K562 (cell line): ENCODE results near the gene CLIC3. TPM values are rescaled to one million over a fixed set of nuclear protein-coding genes. Genes with fewer than 3 reads are reported as not detected.
A peak's percentile ranks its signal among the peaks of the same experiment; 100 is the strongest.

Source experiments
- ATAC-seq: fragments of 200-7000 bp; cut with Tn5 transposase; 3 replicates; pipeline ENCODE4 v1.9.1; 2020; ENCODE audit warnings: moderate library complexity
- BruUV-seq: library from RNA; stranded (reverse); fragments of 400-500 nt; replicated peaks from 2 replicates; lab custom pipeline; 2021; lab: Mats Ljungman, UMichigan
- CTCF ChIA-PET: fragments of 300-600 bp; formaldehyde crosslinking; extraction: SDS; loops from one replicate; lab custom pipeline; 2021; ENCODE audit warnings: low intra/inter-chr PET ratio; lab: Yijun Ruan, JAX
- POLR2A ChIA-PET: fragments of 300-600, 350-650 bp; sonication (Branson Sonifier 250); formaldehyde crosslinking; extraction: SDS; loops from one replicate; lab custom pipeline; 2021; ENCODE audit warnings: antibody characterized with exemption, inconsistent platforms; lab: Yijun Ruan, JAX
- DNase-seq, 4 experiments: peaks; one replicate each; pipeline versions ENCODE4 v3.0.0 to v3.0.0-alpha.2; 2011 to 2018; ENCODE audit warnings: low spot score in 3 of 4, mixed read lengths in 3 of 4; ENCODE audit errors: extremely low read depth in 1 of 4
- FAIRE-seq: peaks from 2 replicates; lab custom pipeline; 2011; peaks lifted over from hg19 to GRCh38; lab: Jason Lieb, UNC
- H2AFZ ChIP-seq: 2 replicates; pipeline ENCODE4 v1.6.0; 2011; ENCODE audit warnings: low read depth, low read length, control low read depth, inconsistent platforms
- H3K27ac ChIP-seq: fragments of 200-600 bp; 3 replicates; pipeline ENCODE4 v1.8.0; 2011; ENCODE audit warnings: low read depth, mild to moderate bottlenecking, control low read depth, inconsistent platforms, low read length, moderate library complexity, mixed read lengths; ENCODE audit errors: extremely low read depth
- H3K27me3 ChIP-seq, 2 experiments: fragments of 300-600 bp in 1 of 2; 2 replicates in 1 of 2; 3 replicates in 1 of 2; pipeline versions ENCODE4 v1.6.0 to v1.8.0; 2011; ENCODE audit warnings: inconsistent platforms in 2 of 2, low read length in 2 of 2, mild to moderate bottlenecking in 1 of 2, mixed read lengths in 1 of 2, moderate library complexity in 1 of 2; ENCODE audit not compliant: control insufficient read depth in 2 of 2, insufficient read depth in 2 of 2
- H3K36me3 ChIP-seq: fragments of 300-600 bp; 3 replicates; pipeline ENCODE4 v1.8.0; 2011; ENCODE audit warnings: mild to moderate bottlenecking, low read length, inconsistent platforms; ENCODE audit not compliant: control insufficient read depth, insufficient read depth
- H3K4me1 ChIP-seq, 2 experiments: fragments of 200-600 bp in 1 of 2; replicated peaks in 1 of 2; 2 replicates in 1 of 2; 3 replicates in 1 of 2; pipeline versions ENCODE4 v1.5.1 to v1.8.0; 2011; ENCODE audit warnings: inconsistent platforms in 2 of 2, low read length in 2 of 2, mild to moderate bottlenecking in 1 of 2, mixed read lengths in 1 of 2, moderate library complexity in 1 of 2; ENCODE audit not compliant: control insufficient read depth in 2 of 2, insufficient read depth in 2 of 2
- H3K4me2 ChIP-seq: 2 replicates; pipeline ENCODE4 v1.6.1; 2011; ENCODE audit warnings: low read length, control low read depth, inconsistent platforms, mixed read lengths; ENCODE audit not compliant: insufficient read depth
- H3K4me3 ChIP-seq: fragments of 200-600 bp; sonication (generic), shearing (Covaris generic); 2 replicates; pipeline ENCODE4 v1.5.1; 2016; ENCODE audit warnings: control low read depth, inconsistent platforms
- H3K79me2 ChIP-seq: fragments of 200-600 bp; 3 replicates; pipeline ENCODE4 v1.8.0; 2011; ENCODE audit warnings: low read length, inconsistent platforms; ENCODE audit not compliant: control insufficient read depth, insufficient read depth
- H3K9ac ChIP-seq, 2 experiments: 2 replicates each; pipeline versions ENCODE4 v1.6.0 to v1.6.1; 2011; ENCODE audit warnings: low read depth in 2 of 2, low read length in 2 of 2, control low read depth in 1 of 2, inconsistent platforms in 1 of 2, mild to moderate bottlenecking in 1 of 2, mixed read lengths in 1 of 2; ENCODE audit not compliant: insufficient read depth in 1 of 2
- H3K9me1 ChIP-seq: one replicate; pipeline ENCODE4 v1.6.0; 2011; ENCODE audit warnings: inconsistent platforms, mild to moderate bottlenecking, low read length, moderate library complexity; ENCODE audit not compliant: control insufficient read depth, insufficient read depth
- H3K9me3 ChIP-seq: replicated peaks from 2 replicates; pipeline ENCODE4 v1.5.1; 2011; ENCODE audit warnings: low read depth, low read length, inconsistent platforms; ENCODE audit not compliant: control insufficient read depth, insufficient read depth
- H4K20me1 ChIP-seq: replicated peaks from 2 replicates; pipeline ENCODE4 v1.6.1; 2011; ENCODE audit warnings: low read length, inconsistent platforms, mixed read lengths; ENCODE audit not compliant: control insufficient read depth, insufficient read depth
- CBX8 ChIP-seq: fragments of 200-600 bp; sonication (generic); IDR thresholded peaks from 2 replicates; pipeline ENCODE4 v1.6.1; 2012; ENCODE audit warnings: borderline replicate concordance, mixed run types, low read depth, mild to moderate bottlenecking, moderate library complexity, mixed read lengths, low read length, control low read depth, inconsistent platforms; ENCODE audit not compliant: poor library complexity, severe bottlenecking; ENCODE audit errors: extremely low read depth
- CREBBP ChIP-seq: IDR thresholded peaks from one replicate; pipeline ENCODE4 v1.6.1; 2012; ENCODE audit warnings: low read depth, mild to moderate bottlenecking, control low read depth, inconsistent platforms, low read length
- CXXC5 ChIP-seq: fragments of 250-450 bp; sonication (Bioruptor Pico); IDR thresholded peaks from 2 replicates; pipeline ENCODE4 v1.8.0; 2022; ENCODE audit warnings: inconsistent platforms, mild to moderate bottlenecking, moderate library complexity
- DMBX1 ChIP-seq: fragments of 250-450 bp; sonication (Bioruptor Pico); IDR thresholded peaks from 2 replicates; pipeline ENCODE4 v1.8.0; 2022; ENCODE audit warnings: inconsistent platforms, mild to moderate bottlenecking, moderate library complexity, borderline replicate concordance
- HDAC1 ChIP-seq, 2 experiments: fragments of 450-650 bp; IDR thresholded peaks; 2 replicates each; pipeline ENCODE4 v1.6.1; 2016 to 2017; ENCODE audit warnings: inconsistent platforms in 1 of 2, mild to moderate bottlenecking in 1 of 2, moderate library complexity in 1 of 2
- MEIS2 ChIP-seq: fragments of 450-650 bp; IDR thresholded peaks from 2 replicates; pipeline ENCODE4 v1.6.1; 2014; ENCODE audit warnings: mild to moderate bottlenecking; ENCODE audit not compliant: partially characterized antibody
- NR2C2 ChIP-seq, 2 experiments: fragments of 200-800 bp in 1 of 2; sonication (Bioruptor generic) in 1 of 2; sonication (generic) in 1 of 2; formaldehyde crosslinking in 1 of 2; IDR thresholded peaks; 2 replicates each; pipeline versions ENCODE4 v1.6.1 to v1.8.0; 2016 to 2022; ENCODE audit warnings: mild to moderate bottlenecking in 1 of 2, missing compliant biosample characterization in 1 of 2, missing genetic modification characterization in 1 of 2, missing genetic modification reagents in 1 of 2
- PHF21A ChIP-seq: fragments of 450-650 bp; IDR thresholded peaks from 2 replicates; pipeline ENCODE4 v1.6.1; 2017; ENCODE audit warnings: low read depth, borderline replicate concordance
- SOX6 ChIP-seq: fragments of 450-650 bp; IDR thresholded peaks from 2 replicates; pipeline ENCODE4 v1.6.1; 2014; ENCODE audit warnings: mild to moderate bottlenecking
- SRSF9 ChIP-seq: fragments of 200-400 bp; formaldehyde crosslinking; IDR thresholded peaks from 2 replicates; pipeline ENCODE4 v1.6.1; 2017; ENCODE audit warnings: low read depth, low read length, borderline replicate concordance
- ZBTB8A ChIP-seq: fragments of 450-650 bp; IDR thresholded peaks from 2 replicates; pipeline ENCODE4 v1.6.1; 2018; ENCODE audit warnings: mild to moderate bottlenecking, moderate library complexity; ENCODE audit not compliant: partially characterized antibody
- ZFPM2 ChIP-seq: fragments of 250-450 bp; sonication (Bioruptor Pico); IDR thresholded peaks from 2 replicates; pipeline ENCODE4 v1.5.1; 2022; ENCODE audit warnings: mild to moderate bottlenecking
- ZNF232 ChIP-seq: sonication (generic); formaldehyde crosslinking; IDR thresholded peaks from 2 replicates; pipeline ENCODE4 v1.8.0; 2022; ENCODE audit warnings: mild to moderate bottlenecking, missing genetic modification reagents
- ZNF384 ChIP-seq: IDR thresholded peaks from 2 replicates; pipeline ENCODE4 v1.6.1; 2012; ENCODE audit warnings: low read depth, low read length, improper control_type of control experiment
- ZNF57 ChIP-seq: fragments of 450-650 bp; formaldehyde crosslinking; IDR thresholded peaks from 2 replicates; pipeline ENCODE4 v1.4.0; 2020; ENCODE audit warnings: mild to moderate bottlenecking, moderate library complexity
- WGBS: fragments of 100-300 bp; shearing (Covaris generic); methylation state at CpG from one replicate; pipeline ENCODE4 v1.1.6; 2016; ENCODE audit warnings: low coverage, mixed read lengths; ENCODE audit not compliant: insufficient coverage; ENCODE audit errors: missing lambda C conversion rate; 5-methylcytosine and 5-hydroxymethylcytosine counted together
- in situ Hi-C: fragments of 300-500 bp; cut with MboI; formaldehyde crosslinking; loops from 4 replicates; pipeline ENCODE4 v1.15.0; 2018; ENCODE audit warnings: inconsistent platforms, mixed read lengths
- intact Hi-C: fragments of 100-400 bp; cut with micrococcal nuclease; formaldehyde crosslinking; loops from 2 replicates; pipeline ENCODE4 v1.14.2; 2022
- polyA plus RNA-seq, 8 experiments: library from polyadenylated mRNA; depleted of rRNA in 4 of 8; stranded (reverse) in 5 of 8; unstranded in 3 of 8; fragments of >200 nt; fragmentation: Nextera tagmentation in 2 of 8; fragmentation: Illumina TruSeq in 1 of 8; extraction: Ambion mirVana in 2 of 8; extraction: Trizol in 1 of 8; gene quantifications; 2 replicates each; pipeline versions ENCODE4 v1.2.1 to v1.2.3, GENCODE V29; 2011 to 2014; ENCODE audit warnings: inconsistent platforms in 1 of 8, missing spikeins in 1 of 8
- total RNA-seq, 7 experiments: library from RNA; depleted of rRNA in 6 of 7; stranded (reverse); fragments of >200 nt in 6 of 7; fragmentation: Illumina TruSeq in 2 of 7; extraction: Trizol in 2 of 7; gene quantifications; 2 replicates each; pipeline versions ENCODE4 v1.2.1 to v1.2.3, GENCODE V29; 2011 to 2021; ENCODE audit warnings: low replicate concordance in 1 of 7
- TF ChIP-seq, protein P1 (sequence below): sonication (generic); formaldehyde crosslinking; IDR thresholded peaks from 2 replicates; pipeline ENCODE4 v1.9.0; 2022; ENCODE audit warnings: mild to moderate bottlenecking, missing genetic modification reagents
- TF ChIP-seq, protein P2 (sequence below), 3 experiments: IDR thresholded peaks in 2 of 3; conservative IDR thresholded peaks in 1 of 3; 2 replicates each; pipeline ENCODE4 v1.5.1; 2011 to 2012; ENCODE audit warnings: low read length in 3 of 3, mild to moderate bottlenecking in 3 of 3, control low read depth in 2 of 3, improper control_type of control experiment in 1 of 3, inconsistent platforms in 1 of 3, low read depth in 1 of 3, mixed read lengths in 1 of 3, moderate library complexity in 1 of 3; ENCODE audit not compliant: insufficient read depth in 2 of 3
- TF ChIP-seq, protein P3 (sequence below): conservative IDR thresholded peaks from 2 replicates; pipeline ENCODE4 v1.6.1; 2011; ENCODE audit warnings: low read depth, mild to moderate bottlenecking, low read length; ENCODE audit not compliant: control insufficient read depth

Gene CLIC3
- total and polyA plus RNA-seq, 9 of the 15 experiments (the other 6 are each of a cell fraction or from before 2014, with no cell fraction given): 0.27 to 0.29 TPM; not detected in 7

DNA sequence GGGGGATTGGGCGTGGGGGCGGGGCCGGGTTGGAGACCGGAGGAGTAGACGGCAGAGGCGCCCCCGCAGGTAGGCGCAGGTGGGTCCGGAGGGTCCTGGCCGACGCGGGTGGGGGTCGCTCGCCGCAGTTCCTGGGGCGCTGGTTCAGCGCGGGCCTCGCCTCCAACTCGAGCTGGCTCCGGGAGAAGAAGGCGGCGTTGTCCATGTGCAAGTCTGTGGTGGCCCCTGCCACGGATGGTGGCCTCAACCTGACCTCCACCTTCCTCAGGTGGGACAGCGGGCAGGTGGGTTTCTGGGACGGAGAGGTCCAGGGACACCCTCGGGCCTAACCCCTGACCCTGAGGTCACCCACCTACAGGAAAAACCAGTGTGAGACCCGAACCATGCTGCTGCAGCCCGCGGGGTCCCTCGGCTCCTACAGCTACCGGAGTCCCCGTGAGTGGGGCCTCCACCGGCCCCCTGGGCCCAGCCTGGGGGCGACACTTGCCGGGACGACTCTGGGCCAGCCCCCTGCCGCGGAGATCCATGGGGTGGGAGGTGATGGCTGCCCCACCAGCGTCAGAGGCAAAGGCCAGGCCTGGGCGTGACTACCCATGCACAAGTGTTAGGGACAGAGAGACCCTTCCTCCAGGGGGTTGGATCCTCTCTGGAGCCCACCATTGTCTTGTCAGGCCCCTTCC lies 17.4 kb downstream of the CLIC3 start:
- peak overlapping the region; percentile 79 for H3K4me2 ChIP-seq
- no peaks in the 10 kb centered on the region for H3K79me2 ChIP-seq
- FAIRE-seq: no peak
- H2AFZ ChIP-seq: peak overlapping the region; percentile 82
- no peaks in the 10 kb centered on the region for H3K27me3 ChIP-seq
- peak overlapping the region; percentile 37 for H3K4me3 ChIP-seq
- no peaks in the 10 kb centered on the region for H3K36me3 ChIP-seq
- 29% methylated on average over 29 of the region's 41 CpGs for WGBS
- no peak for DNase-seq
- H4K20me1 ChIP-seq: no peaks in the 10 kb centered on the region
- H3K9ac ChIP-seq: peak overlapping the region; percentile 25 to 89; a peak in 3 of 4 replicates
- peaks cover 9 to 95% of the 10 kb centered on the region in 2 experiments; a peak in 4 of 5 replicates for H3K4me1 ChIP-seq
- ChIA-PET CTCF (no interaction called here), POLR2A (interaction anchor here (0.6 to 1.5 kb wide), 3 partner anchors 10 to 107 kb away, joined by 3 to 5 read pairs (median 4); no protein-coding TSS in a partner anchor)
- peak; percentile 12 for ATAC-seq
- in situ Hi-C loops (no loop called here), intact Hi-C loops (no loop called here)
- no peaks in the 10 kb centered on the region for H3K9me1 ChIP-seq
- H3K9me3 ChIP-seq: no peaks in the 10 kb centered on the region
- BruUV-seq: no TSS peak
- peak overlapping the region; percentile 44; the same call in 1 of the 3 replicates for H3K27ac ChIP-seq
- TF ChIP-seq, protein P1, sequence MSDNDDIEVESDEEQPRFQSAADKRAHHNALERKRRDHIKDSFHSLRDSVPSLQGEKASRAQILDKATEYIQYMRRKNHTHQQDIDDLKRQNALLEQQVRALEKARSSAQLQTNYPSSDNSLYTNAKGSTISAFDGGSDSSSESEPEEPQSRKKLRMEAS (CRISPR knock-in tag): peak; percentile 40; the same call in 1 of the 2 replicates
- TF ChIP-seq CREBBP (no peak), SRSF9 (no peak), ZBTB8A (no peak), PHF21A (no peak), ZFPM2 (no peak), ZNF384 (no peak), ZNF57 (CRISPR knock-in tag) (no peak), ZNF232 (CRISPR knock-in tag) (0 out of 2 replicates have a peak, but pooled peaks have one; percentile 23), DMBX1 (CRISPR knock-in tag) (no peak), MEIS2 (no peak), HDAC1 (IDR thresholded peaks at IDR 0.05) (no peak), SOX6 (no peak), NR2C2 (CRISPR knock-in tag; IDR thresholded peaks at IDR 0.05) (no peak), NR2C2 (tag; IDR thresholded peaks at IDR 0.05) (no peak), CBX8 (no peak), CXXC5 (CRISPR knock-in tag) (0 out of 2 replicates have a peak, but pooled peaks have one; percentile 12)
- TF ChIP-seq, protein P2, sequence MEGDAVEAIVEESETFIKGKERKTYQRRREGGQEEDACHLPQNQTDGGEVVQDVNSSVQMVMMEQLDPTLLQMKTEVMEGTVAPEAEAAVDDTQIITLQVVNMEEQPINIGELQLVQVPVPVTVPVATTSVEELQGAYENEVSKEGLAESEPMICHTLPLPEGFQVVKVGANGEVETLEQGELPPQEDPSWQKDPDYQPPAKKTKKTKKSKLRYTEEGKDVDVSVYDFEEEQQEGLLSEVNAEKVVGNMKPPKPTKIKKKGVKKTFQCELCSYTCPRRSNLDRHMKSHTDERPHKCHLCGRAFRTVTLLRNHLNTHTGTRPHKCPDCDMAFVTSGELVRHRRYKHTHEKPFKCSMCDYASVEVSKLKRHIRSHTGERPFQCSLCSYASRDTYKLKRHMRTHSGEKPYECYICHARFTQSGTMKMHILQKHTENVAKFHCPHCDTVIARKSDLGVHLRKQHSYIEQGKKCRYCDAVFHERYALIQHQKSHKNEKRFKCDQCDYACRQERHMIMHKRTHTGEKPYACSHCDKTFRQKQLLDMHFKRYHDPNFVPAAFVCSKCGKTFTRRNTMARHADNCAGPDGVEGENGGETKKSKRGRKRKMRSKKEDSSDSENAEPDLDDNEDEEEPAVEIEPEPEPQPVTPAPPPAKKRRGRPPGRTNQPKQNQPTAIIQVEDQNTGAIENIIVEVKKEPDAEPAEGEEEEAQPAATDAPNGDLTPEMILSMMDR (IDR thresholded peaks at IDR 0.05 in 2 of 3, conservative IDR thresholded peaks at IDR 0.05 in 1 of 3; ENCODE audit: insufficient read depth in 2 of 3, low read depth in 1 of 3, low read length in 3 of 3): 0 out of 6 replicates have a peak, but pooled peaks of 1 of the 3 experiments have one; percentile 2
- TF ChIP-seq, protein P3, sequence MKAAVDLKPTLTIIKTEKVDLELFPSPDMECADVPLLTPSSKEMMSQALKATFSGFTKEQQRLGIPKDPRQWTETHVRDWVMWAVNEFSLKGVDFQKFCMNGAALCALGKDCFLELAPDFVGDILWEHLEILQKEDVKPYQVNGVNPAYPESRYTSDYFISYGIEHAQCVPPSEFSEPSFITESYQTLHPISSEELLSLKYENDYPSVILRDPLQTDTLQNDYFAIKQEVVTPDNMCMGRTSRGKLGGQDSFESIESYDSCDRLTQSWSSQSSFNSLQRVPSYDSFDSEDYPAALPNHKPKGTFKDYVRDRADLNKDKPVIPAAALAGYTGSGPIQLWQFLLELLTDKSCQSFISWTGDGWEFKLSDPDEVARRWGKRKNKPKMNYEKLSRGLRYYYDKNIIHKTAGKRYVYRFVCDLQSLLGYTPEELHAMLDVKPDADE: 0 out of 2 replicates have a peak, but pooled peaks have one; percentile 23
